ENCODE results near the gene PRICKLE2. TPM values are rescaled to one million over a fixed set of nuclear protein-coding genes. Genes with fewer than 3 reads are reported as not detected.

PRICKLE2 gene
- total and polyA plus RNA-seq, 2 donors (not counting 3 experiments of a cell fraction or from before 2014, with no cell fraction given): 3.0 to 7.1 TPM

- H3K9ac ChIP-seq (replicated peaks; ENCODE audit: extremely low read depth, insufficient read depth, low read length): no peak overlapping the region
- ChIA-PET POLR2A (no interaction called here), CTCF (no interaction called here)
- H3K4me1 ChIP-seq (ENCODE audit: control insufficient read depth, extremely low read depth, insufficient read depth, low read length): no peaks in the 10 kb centered on the region
- H2AFZ ChIP-seq (ENCODE audit: low read depth, low read length): no peak overlapping the region
- no peak for FAIRE-seq
- no peaks in the 10 kb centered on the region for H3K9me3 ChIP-seq (replicated peaks; ENCODE audit: control insufficient read depth, insufficient read depth, low read length)
- no peak for TF ChIP-seq POLR2A (IDR thresholded peaks at IDR 0.05; ENCODE audit: low read depth, low read length)
- TF ChIP-seq CTCF (IDR thresholded peaks at IDR 0.05; ENCODE audit: extremely low read depth in 1 of 2, insufficient read depth in 1 of 2, low read depth in 1 of 2, low read length in 2 of 2): no peak
- TF ChIP-seq MYC (IDR thresholded peaks at IDR 0.05; ENCODE audit: low read depth, low read length): no peak
- TF ChIP-seq FOS (IDR thresholded peaks at IDR 0.05; ENCODE audit: borderline replicate concordance, insufficient read depth, low read length): no peak
- TF ChIP-seq GATA2 (IDR thresholded peaks at IDR 0.05; ENCODE audit: insufficient read depth, insufficient read length, low read depth, low read length): no peak
- TF ChIP-seq EZH2 (IDR thresholded peaks at IDR 0.05; ENCODE audit: borderline replicate concordance, low read depth, low read length, severe bottlenecking): no peak
- no peak overlapping the region for H3K27ac ChIP-seq (ENCODE audit: insufficient read depth, low read depth, low read length)
- no TSS peak for BruUV-seq (replicated peaks)
- no peak for DNase-seq (ENCODE audit: low read depth, low spot score)
- H3K9me1 ChIP-seq (replicated peaks; ENCODE audit: control insufficient read depth, extremely low read depth, insufficient read depth, low read length): no peaks in the 10 kb centered on the region
- H3K36me3 ChIP-seq (ENCODE audit: control insufficient read depth in 2 of 2, extremely low read depth in 1 of 2, insufficient read depth in 2 of 2, low read length in 2 of 2): no peaks in the 10 kb centered on the region
- H3K4me2 ChIP-seq (ENCODE audit: insufficient read depth, low read length): no peak overlapping the region
- H4K20me1 ChIP-seq (replicated peaks; ENCODE audit: control insufficient read depth, extremely low read depth, insufficient read depth, low read length): no peaks in the 10 kb centered on the region
- H3K4me3 ChIP-seq (replicated peaks in 1 of 3; ENCODE audit: insufficient read depth in 1 of 3, low read depth in 1 of 3, low read length in 3 of 3): no peak overlapping the region
- dilution Hi-C loops (cut with MboI; ENCODE audit: extremely low pct_ligation_motif_present, low sequenced_read_pairs): no loop called here
- H3K79me2 ChIP-seq (ENCODE audit: control insufficient read depth, insufficient read depth, low read length): no peaks in the 10 kb centered on the region
- H3K27me3 ChIP-seq (ENCODE audit: control insufficient read depth in 2 of 2, insufficient read depth in 2 of 2, low read length in 2 of 2): no peaks in the 10 kb centered on the region
- intact Hi-C loops (cut with micrococcal nuclease): no loop called here
Observed at GRCh38 chr3:64109438-64109837, 115.8 kb downstream of the PRICKLE2 start.

- Histone ChIP-seq H3K9ac (replicated peaks; ENCODE audit: extremely low read depth, insufficient read depth, low read length) (no peak overlapping the region), H3K4me1 (ENCODE audit: control insufficient read depth, extremely low read depth, insufficient read depth, low read length) (no peaks in the 10 kb centered on the region), H3K4me2 (ENCODE audit: insufficient read depth, low read length) (no peak overlapping the region), H4K20me1 (replicated peaks; ENCODE audit: control insufficient read depth, extremely low read depth, insufficient read depth, low read length) (no peaks in the 10 kb centered on the region), H2AFZ (ENCODE audit: low read depth, low read length) (no peak overlapping the region), H3K27me3 (ENCODE audit: control insufficient read depth in 2 of 2, insufficient read depth in 2 of 2, low read length in 2 of 2) (no peaks in the 10 kb centered on the region), H3K79me2 (ENCODE audit: control insufficient read depth, insufficient read depth, low read length) (no peaks in the 10 kb centered on the region), H3K36me3 (ENCODE audit: control insufficient read depth in 2 of 2, extremely low read depth in 1 of 2, insufficient read depth in 2 of 2, low read length in 2 of 2) (no peaks in the 10 kb centered on the region), H3K9me3 (replicated peaks; ENCODE audit: control insufficient read depth, insufficient read depth, low read length) (no peaks in the 10 kb centered on the region), H3K9me1 (replicated peaks; ENCODE audit: control insufficient read depth, extremely low read depth, insufficient read depth, low read length) (no peaks in the 10 kb centered on the region), H3K27ac (ENCODE audit: insufficient read depth, low read depth, low read length) (no peak overlapping the region), H3K4me3 (replicated peaks in 1 of 3; ENCODE audit: insufficient read depth in 1 of 3, low read depth in 1 of 3, low read length in 3 of 3) (no peak overlapping the region)
- no peak for DNase-seq (ENCODE audit: low read depth, low spot score)
- intact Hi-C loops (cut with micrococcal nuclease): no loop called here
- TF ChIP-seq EZH2 (IDR thresholded peaks at IDR 0.05; ENCODE audit: borderline replicate concordance, low read depth, low read length, severe bottlenecking): no peak
- no peak for TF ChIP-seq POLR2A (IDR thresholded peaks at IDR 0.05; ENCODE audit: low read depth, low read length)
- TF ChIP-seq CTCF (IDR thresholded peaks at IDR 0.05; ENCODE audit: extremely low read depth in 1 of 2, insufficient read depth in 1 of 2, low read depth in 1 of 2, low read length in 2 of 2): no peak
- no peak for TF ChIP-seq POLR2AphosphoS5 (IDR thresholded peaks at IDR 0.05; ENCODE audit: insufficient read depth, low read depth, low read length)
- no peak for TF ChIP-seq MAX (IDR thresholded peaks at IDR 0.05; ENCODE audit: insufficient read depth, insufficient read length)
- no peak for TF ChIP-seq JUN (IDR thresholded peaks at IDR 0.05; ENCODE audit: borderline replicate concordance, insufficient read depth, insufficient read length, low read depth)
- ChIA-PET CTCF (no interaction called here), POLR2A (no interaction called here)
- no TSS peak for BruUV-seq (replicated peaks)
- dilution Hi-C loops (cut with MboI; ENCODE audit: extremely low pct_ligation_motif_present, low sequenced_read_pairs): no loop called here
- no peak for FAIRE-seq
Observed at GRCh38 chr3:64108784-64109317, 116.4 kb downstream of the PRICKLE2 start.
